H9 (cell line): ENCODE measurements around the gene FAM3B. TPM values are rescaled to one million over a fixed set of nuclear protein-coding genes. Genes with fewer than 3 reads are reported as not detected.

Experiments used
- DNase-seq: peaks from one replicate; pipeline ENCODE4 v3.0.0-alpha.2; 2017
- H2AFZ ChIP-seq: one replicate; pipeline ENCODE4 v1.6.1; 2013; ENCODE audit warnings: mild to moderate bottlenecking, low read length, control low read depth, moderate library complexity
- H2AK5ac ChIP-seq: 2 replicates; pipeline ENCODE4 v1.6.1; 2013; ENCODE audit warnings: low read length, control low read depth, mixed read lengths; ENCODE audit not compliant: insufficient read length
- H2BK120ac ChIP-seq: one replicate; pipeline ENCODE4 v1.6.1; 2013; ENCODE audit warnings: low read depth, mild to moderate bottlenecking, low read length, control low read depth, inconsistent platforms; ENCODE audit not compliant: poor library complexity, severe bottlenecking
- H2BK12ac ChIP-seq: 2 replicates; pipeline ENCODE4 v1.6.1; 2013; ENCODE audit warnings: low read length, control low read depth, mixed read lengths, low read depth; ENCODE audit not compliant: insufficient read length
- H2BK15ac ChIP-seq: 2 replicates; pipeline ENCODE4 v1.6.1; 2013; ENCODE audit warnings: low read depth, low read length, control low read depth
- H2BK20ac ChIP-seq: one replicate; pipeline ENCODE4 v1.6.1; 2013; ENCODE audit warnings: low read depth, mild to moderate bottlenecking, low read length, control low read depth, inconsistent platforms; ENCODE audit not compliant: poor library complexity, severe bottlenecking
- H2BK5ac ChIP-seq: 2 replicates; pipeline ENCODE4 v1.6.1; 2013; ENCODE audit warnings: low read length, control low read depth, mixed read lengths; ENCODE audit not compliant: insufficient read length
- H3K14ac ChIP-seq: 2 replicates; pipeline ENCODE4 v1.6.1; 2013; ENCODE audit warnings: low read length, control low read depth; ENCODE audit not compliant: insufficient read depth
- H3K18ac ChIP-seq: 2 replicates; pipeline ENCODE4 v1.6.1; 2013; ENCODE audit warnings: low read depth, mild to moderate bottlenecking, mixed read lengths, low read length, control low read depth; ENCODE audit not compliant: insufficient read length
- H3K23ac ChIP-seq: 2 replicates; pipeline ENCODE4 v1.6.1; 2013; ENCODE audit warnings: low read length, control low read depth, mixed read lengths, low read depth; ENCODE audit not compliant: insufficient read length
- H3K23me2 ChIP-seq: 2 replicates; pipeline ENCODE4 v1.6.1; 2013; ENCODE audit warnings: low read depth, mild to moderate bottlenecking, mixed read lengths, low read length, control low read depth; ENCODE audit not compliant: insufficient read length, poor library complexity, severe bottlenecking
- H3K27ac ChIP-seq: 2 replicates; pipeline ENCODE4 v1.5.1; 2013; ENCODE audit warnings: low read length, control low read depth, mixed read lengths, low read depth; ENCODE audit not compliant: insufficient read length
- H3K27me3 ChIP-seq: 2 replicates; pipeline ENCODE4 v1.6.1; 2013; ENCODE audit warnings: low read length, control low read depth, inconsistent platforms; ENCODE audit not compliant: insufficient read depth
- H3K4ac ChIP-seq: 2 replicates; pipeline ENCODE4 v1.6.1; 2013; ENCODE audit warnings: low read depth, mild to moderate bottlenecking, control low read depth, inconsistent platforms, low read length, moderate library complexity
- H3K4me1 ChIP-seq: 2 replicates; pipeline ENCODE4 v1.6.1; 2013; ENCODE audit warnings: low read length, control low read depth, inconsistent platforms; ENCODE audit not compliant: insufficient read depth
- H3K4me2 ChIP-seq: 2 replicates; pipeline ENCODE4 v1.6.1; 2013; ENCODE audit warnings: low read length, control low read depth, mixed read lengths; ENCODE audit not compliant: insufficient read length, insufficient read depth
- H3K56ac ChIP-seq: 2 replicates; pipeline ENCODE4 v1.6.1; 2013; ENCODE audit warnings: low read depth, mild to moderate bottlenecking, mixed read lengths, low read length, control low read depth; ENCODE audit not compliant: insufficient read length
- H3K79me1 ChIP-seq: 2 replicates; pipeline ENCODE4 v1.6.1; 2013; ENCODE audit warnings: low read depth, mild to moderate bottlenecking, moderate library complexity, low read length, control low read depth, inconsistent platforms; ENCODE audit not compliant: insufficient read depth, poor library complexity, severe bottlenecking
- H3K79me2 ChIP-seq: 2 replicates; pipeline ENCODE4 v1.6.1; 2013; ENCODE audit warnings: low read length, control low read depth, inconsistent platforms; ENCODE audit not compliant: insufficient read depth
- H3K9ac ChIP-seq: 2 replicates; pipeline ENCODE4 v1.6.1; 2013; ENCODE audit warnings: low read length, control low read depth, mixed read lengths; ENCODE audit not compliant: insufficient read length; ENCODE audit errors: extremely low read depth
- H3K9me3 ChIP-seq: one replicate; pipeline ENCODE4 v1.6.1; 2013; ENCODE audit warnings: low read depth, low read length, inconsistent platforms; ENCODE audit not compliant: control insufficient read depth
- H3T11ph ChIP-seq: one replicate; pipeline ENCODE4 v1.6.1; 2013; ENCODE audit warnings: mild to moderate bottlenecking, low read length, control low read depth, inconsistent platforms
- H4K20me1 ChIP-seq: one replicate; pipeline ENCODE4 v1.6.1; 2013; ENCODE audit not compliant: control insufficient read depth, insufficient read length, insufficient read depth
- H4K5ac ChIP-seq: 2 replicates; pipeline ENCODE4 v1.6.1; 2013; ENCODE audit warnings: low read depth, mild to moderate bottlenecking, mixed read lengths, low read length, control low read depth; ENCODE audit not compliant: insufficient read length
- H4K8ac ChIP-seq: replicated peaks from 2 replicates; pipeline ENCODE4 v1.6.1; 2013; ENCODE audit warnings: low read length, control low read depth, mixed read lengths, low read depth; ENCODE audit not compliant: insufficient read length
- H4K91ac ChIP-seq: 2 replicates; pipeline ENCODE4 v1.6.1; 2013; ENCODE audit warnings: low read depth, mild to moderate bottlenecking, moderate library complexity, mixed read lengths, low read length, control low read depth; ENCODE audit not compliant: insufficient read length
- H3K27ac Mint-ChIP-seq, 3 experiments: 2 replicates in 2 of 3; 3 replicates in 1 of 3; pipeline ENCODE4 v1.8.0; 2020 to 2021; ENCODE audit warnings: mixed read lengths in 3 of 3, mild to moderate bottlenecking in 1 of 3, moderate library complexity in 1 of 3
- H3K27me3 Mint-ChIP-seq: 2 replicates; pipeline ENCODE4 v1.8.0; 2021; ENCODE audit warnings: low read depth, mild to moderate bottlenecking, moderate library complexity, mixed read lengths
- H3K36me3 Mint-ChIP-seq, 3 experiments: 2 replicates in 2 of 3; 3 replicates in 1 of 3; pipeline ENCODE4 v1.8.0; 2020 to 2021; ENCODE audit warnings: low read depth in 3 of 3, mixed read lengths in 3 of 3; ENCODE audit not compliant: insufficient read depth in 1 of 3
- H3K4me1 Mint-ChIP-seq, 2 experiments: 2 replicates each; pipeline ENCODE4 v1.8.0; 2020; ENCODE audit warnings: mixed read lengths in 2 of 2
- H3K4me3 Mint-ChIP-seq, 2 experiments: 2 replicates in 1 of 2; 3 replicates in 1 of 2; pipeline ENCODE4 v1.8.0; 2020 to 2021; ENCODE audit warnings: mild to moderate bottlenecking in 2 of 2, mixed read lengths in 2 of 2, moderate library complexity in 1 of 2
- H3K9me3 Mint-ChIP-seq, 2 experiments: 2 replicates in 1 of 2; 3 replicates in 1 of 2; pipeline ENCODE4 v1.8.0; 2020; ENCODE audit warnings: mild to moderate bottlenecking in 2 of 2, mixed read lengths in 2 of 2, moderate library complexity in 1 of 2
- CTCF ChIP-seq: fragments of 200-600 bp; sonication (generic); conservative IDR thresholded peaks from 3 replicates; pipeline ENCODE4 v1.8.0; 2021; ENCODE audit warnings: antibody characterized with exemption, mild to moderate bottlenecking
- WGBS: extraction: QIAGEN DNeasy Blood & Tissue Kit; methylation state at CpG from one replicate; pipeline ENCODE4 v1.1.7; 2013; ENCODE audit warnings: missing lambda C conversion rate, low lambda C conversion rate, mixed read lengths; ENCODE audit not compliant: insufficient read length; ENCODE audit errors: extremely low coverage; 5-methylcytosine and 5-hydroxymethylcytosine counted together
- total RNA-seq: library from RNA; stranded (reverse); gene quantifications from 2 replicates; pipeline ENCODE4 v1.2.1, GENCODE V29; 2021

The FAM3B gene
- total RNA-seq, 1 experiment from 2014 or later = 5.0 TPM

GRCh38 chr21:41349126-41349525, 32.5 kb downstream of the FAM3B start:
- no peaks in the 10 kb centered on the region for H3K27me3 ChIP-seq
- H4K91ac ChIP-seq = no peak overlapping the region
- H3K23me2 ChIP-seq = no peaks in the 10 kb centered on the region
- no peak overlapping the region for H3K14ac ChIP-seq
- H3K23ac ChIP-seq = no peak overlapping the region
- H3K79me2 ChIP-seq = no peaks in the 10 kb centered on the region
- no peak overlapping the region for H2BK12ac ChIP-seq
- DNase-seq = no peak
- H3K18ac ChIP-seq = no peak overlapping the region
- H3K4me1 Mint-ChIP-seq = no peaks in the 10 kb centered on the region
- H2BK15ac ChIP-seq = no peak overlapping the region
- H3K56ac ChIP-seq = no peak overlapping the region
- H3K4me3 Mint-ChIP-seq = no peak overlapping the region
- no peak overlapping the region for H3K4ac ChIP-seq
- H2BK5ac ChIP-seq = no peak overlapping the region
- H3K27me3 Mint-ChIP-seq = peaks cover 4% of the 10 kb centered on the region; the same call in 1 of the 2 replicates
- no peak overlapping the region for H3K27ac ChIP-seq
- H2BK20ac ChIP-seq = no peak overlapping the region
- no peak overlapping the region for H4K5ac ChIP-seq
- no peaks in the 10 kb centered on the region for H3K79me1 ChIP-seq
- H3K36me3 Mint-ChIP-seq = no peaks in the 10 kb centered on the region
- H4K20me1 ChIP-seq = no peaks in the 10 kb centered on the region
- no CpG with 5 or more reads among the region's 7 CpGs for WGBS
- no peak overlapping the region for H3K4me2 ChIP-seq
- no peak overlapping the region for H4K8ac ChIP-seq
- no peak overlapping the region for H2AFZ ChIP-seq
- H3K4me1 ChIP-seq = no peaks in the 10 kb centered on the region
- H3K9me3 Mint-ChIP-seq = no peaks in the 10 kb centered on the region
- no peak overlapping the region for H2BK120ac ChIP-seq
- no peak overlapping the region for H3K27ac Mint-ChIP-seq
- no peak overlapping the region for H3T11ph ChIP-seq
- TF ChIP-seq CTCF = no peak
- H3K9ac ChIP-seq = no peak overlapping the region
- H2AK5ac ChIP-seq = no peak overlapping the region
- no peaks in the 10 kb centered on the region for H3K9me3 ChIP-seq
